ENCODE results near the gene TRIM28.

GRCh38 chr19:58553799-58554493 is 10.1 kb downstream of the TRIM28 start:
- TF ChIP-seq TSHZ2 (CRISPR knock-in tag; IDR thresholded peaks at IDR 0.05), result no peak
- TF ChIP-seq RARB (CRISPR knock-in tag; IDR thresholded peaks at IDR 0.05), result no peak
- TF ChIP-seq CSDC2 (CRISPR knock-in tag; IDR thresholded peaks at IDR 0.05), result no peak
- no peak for TF ChIP-seq POU6F1 (CRISPR knock-in tag; IDR thresholded peaks at IDR 0.05; ENCODE audit: borderline replicate concordance, low read depth)
- no peak for TF ChIP-seq BACH2 (CRISPR knock-in tag; IDR thresholded peaks at IDR 0.05; ENCODE audit: borderline replicate concordance)
- TF ChIP-seq ISL1 (CRISPR knock-in tag; IDR thresholded peaks at IDR 0.05), result no peak
- no peak for TF ChIP-seq PATZ1 (CRISPR knock-in tag; IDR thresholded peaks at IDR 0.05; ENCODE audit: borderline replicate concordance)
- no peak for TF ChIP-seq CSRNP3 (CRISPR knock-in tag; IDR thresholded peaks at IDR 0.05)
- no peak for TF ChIP-seq TOX (CRISPR knock-in tag; IDR thresholded peaks at IDR 0.05; ENCODE audit: borderline replicate concordance)
- TF ChIP-seq ESRRG (CRISPR knock-in tag; IDR thresholded peaks at IDR 0.05), result no peak
- TF ChIP-seq TCF4 (CRISPR knock-in tag; IDR thresholded peaks at IDR 0.05; ENCODE audit: borderline replicate concordance), result no peak
- TF ChIP-seq CREB5 (CRISPR knock-in tag; IDR thresholded peaks at IDR 0.05; ENCODE audit: low read depth), result no peak

All from SK-N-SH treated with all-trans-retinoic acid at 6 μM for 48 hours (cell line).